Measurements from ENCODE around the gene SHISAL1. TPM values are rescaled to one million over a fixed set of nuclear protein-coding genes. Genes with fewer than 3 reads are reported as not detected.

The SHISAL1 gene
- total and polyA plus RNA-seq, 2 donors (not counting 3 experiments of a cell fraction or from before 2014, with no cell fraction given), result 0.01 to 0.07 TPM

DNA sequence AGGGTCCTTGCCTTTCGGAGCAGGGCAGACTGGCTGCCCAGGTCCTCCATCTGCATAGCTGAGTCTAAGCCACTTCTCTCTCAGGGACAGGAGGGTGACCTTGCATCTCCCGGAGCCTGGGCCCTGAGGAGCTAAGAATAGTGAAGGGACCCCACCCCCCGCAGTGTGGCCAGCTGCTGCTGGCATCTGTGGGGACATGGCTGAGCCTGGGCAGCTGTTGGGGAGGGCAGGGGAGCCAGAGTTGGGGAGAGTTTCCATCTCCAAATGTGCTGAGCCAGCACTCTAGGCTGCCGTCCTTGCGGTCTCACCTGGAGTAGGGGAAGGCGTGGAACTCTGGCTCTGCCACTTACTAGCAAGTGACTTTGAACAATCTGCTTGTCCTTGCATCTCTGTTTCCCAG, 34.8 kb upstream of the SHISAL1 start:
- intact Hi-C loops (cut with micrococcal nuclease), result no loop called here
- H4K20me1 ChIP-seq (replicated peaks; ENCODE audit: control insufficient read depth, extremely low read depth, insufficient read depth, low read length), result no peaks in the 10 kb centered on the region
- H3K27ac ChIP-seq (ENCODE audit: insufficient read depth, low read depth, low read length), result no peak overlapping the region
- no peak for TF ChIP-seq MYC (IDR thresholded peaks at IDR 0.05; ENCODE audit: low read depth, low read length)
- no peak for TF ChIP-seq GATA2 (IDR thresholded peaks at IDR 0.05; ENCODE audit: insufficient read depth, insufficient read length, low read depth, low read length)
- no peak for TF ChIP-seq EZH2 (IDR thresholded peaks at IDR 0.05; ENCODE audit: borderline replicate concordance, low read depth, low read length, severe bottlenecking)
- TF ChIP-seq, protein P1, sequence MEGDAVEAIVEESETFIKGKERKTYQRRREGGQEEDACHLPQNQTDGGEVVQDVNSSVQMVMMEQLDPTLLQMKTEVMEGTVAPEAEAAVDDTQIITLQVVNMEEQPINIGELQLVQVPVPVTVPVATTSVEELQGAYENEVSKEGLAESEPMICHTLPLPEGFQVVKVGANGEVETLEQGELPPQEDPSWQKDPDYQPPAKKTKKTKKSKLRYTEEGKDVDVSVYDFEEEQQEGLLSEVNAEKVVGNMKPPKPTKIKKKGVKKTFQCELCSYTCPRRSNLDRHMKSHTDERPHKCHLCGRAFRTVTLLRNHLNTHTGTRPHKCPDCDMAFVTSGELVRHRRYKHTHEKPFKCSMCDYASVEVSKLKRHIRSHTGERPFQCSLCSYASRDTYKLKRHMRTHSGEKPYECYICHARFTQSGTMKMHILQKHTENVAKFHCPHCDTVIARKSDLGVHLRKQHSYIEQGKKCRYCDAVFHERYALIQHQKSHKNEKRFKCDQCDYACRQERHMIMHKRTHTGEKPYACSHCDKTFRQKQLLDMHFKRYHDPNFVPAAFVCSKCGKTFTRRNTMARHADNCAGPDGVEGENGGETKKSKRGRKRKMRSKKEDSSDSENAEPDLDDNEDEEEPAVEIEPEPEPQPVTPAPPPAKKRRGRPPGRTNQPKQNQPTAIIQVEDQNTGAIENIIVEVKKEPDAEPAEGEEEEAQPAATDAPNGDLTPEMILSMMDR (IDR thresholded peaks at IDR 0.05; ENCODE audit: extremely low read depth in 1 of 2, insufficient read depth in 1 of 2, low read depth in 1 of 2, low read length in 2 of 2), result no peak
- no peak for TF ChIP-seq POLR2A (IDR thresholded peaks at IDR 0.05; ENCODE audit: low read depth, low read length)
- no peak for TF ChIP-seq POLR2AphosphoS5 (IDR thresholded peaks at IDR 0.05; ENCODE audit: insufficient read depth, low read depth, low read length)
- no peak for TF ChIP-seq JUN (IDR thresholded peaks at IDR 0.05; ENCODE audit: borderline replicate concordance, insufficient read depth, insufficient read length, low read depth)
- TF ChIP-seq FOS (IDR thresholded peaks at IDR 0.05; ENCODE audit: borderline replicate concordance, insufficient read depth, low read length), result no peak
- TF ChIP-seq, protein P2, sequence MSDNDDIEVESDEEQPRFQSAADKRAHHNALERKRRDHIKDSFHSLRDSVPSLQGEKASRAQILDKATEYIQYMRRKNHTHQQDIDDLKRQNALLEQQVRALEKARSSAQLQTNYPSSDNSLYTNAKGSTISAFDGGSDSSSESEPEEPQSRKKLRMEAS (IDR thresholded peaks at IDR 0.05; ENCODE audit: insufficient read depth, insufficient read length), result no peak
- no peaks in the 10 kb centered on the region for H3K79me2 ChIP-seq (ENCODE audit: control insufficient read depth, insufficient read depth, low read length)
- CTCF ChIA-PET, result no interaction called here
- DNase-seq (ENCODE audit: low read depth, low spot score) (no peak), FAIRE-seq (no peak)
- no peak overlapping the region for H2AFZ ChIP-seq (ENCODE audit: low read depth, low read length)
- H3K4me1 ChIP-seq (ENCODE audit: control insufficient read depth, extremely low read depth, insufficient read depth, low read length), result no peaks in the 10 kb centered on the region
- BruUV-seq (replicated peaks), result no TSS peak
- H3K9ac ChIP-seq (replicated peaks; ENCODE audit: extremely low read depth, insufficient read depth, low read length), result no peak overlapping the region
- dilution Hi-C loops (cut with MboI; ENCODE audit: extremely low pct_ligation_motif_present, low sequenced_read_pairs), result no loop called here
- peaks cover 0 to 1% of the 10 kb centered on the region in 2 experiments for H3K27me3 ChIP-seq (ENCODE audit: control insufficient read depth in 2 of 2, insufficient read depth in 2 of 2, low read length in 2 of 2)
- H3K4me2 ChIP-seq (ENCODE audit: insufficient read depth, low read length), result no peak overlapping the region
- H3K4me3 ChIP-seq (replicated peaks in 1 of 3; ENCODE audit: insufficient read depth in 1 of 3, low read depth in 1 of 3, low read length in 3 of 3), result no peak overlapping the region
- POLR2A ChIA-PET, result no interaction called here
- no peaks in the 10 kb centered on the region for H3K9me3 ChIP-seq (replicated peaks; ENCODE audit: control insufficient read depth, insufficient read depth, low read length)
- no peaks in the 10 kb centered on the region for H3K9me1 ChIP-seq (replicated peaks; ENCODE audit: control insufficient read depth, extremely low read depth, insufficient read depth, low read length)
- H3K36me3 ChIP-seq (ENCODE audit: control insufficient read depth in 2 of 2, extremely low read depth in 1 of 2, insufficient read depth in 2 of 2, low read length in 2 of 2), result no peaks in the 10 kb centered on the region
